Stomach (tissue), 9 donors: Measurements from ENCODE around the gene ADCY5. TPM values are rescaled to one million over a fixed set of nuclear protein-coding genes. Genes with fewer than 3 reads are reported as not detected.

ENCODE experiments used
- DNase-seq, 2 donors: peaks; one replicate each; pipeline versions ENCODE4 v3.0.0 to v3.0.0-alpha.2; 2013 to 2019
- H3K27ac ChIP-seq, 5 donors: fragments of 200-600 bp in 4 of 5; sonication (generic) in 4 of 5; one replicate each; pipeline ENCODE4 v1.5.1; 2013 to 2019; ENCODE audit warnings: mild to moderate bottlenecking in 1 of 5, moderate library complexity in 1 of 5
- H3K27me3 ChIP-seq, 3 donors: fragments of 200-600 bp; sonication (generic); one replicate each; pipeline ENCODE4 v1.5.1; 2017 to 2019; ENCODE audit warnings: mixed run types in 1 of 3
- H3K36me3 ChIP-seq, 4 donors: fragments of 200-600 bp; sonication (generic); 1 replicate in 3 of 4; 2 replicates in 1 of 4; pipeline ENCODE4 v1.5.1; 2016 to 2019
- H3K4me1 ChIP-seq, 4 donors: fragments of 200-600 bp; sonication (generic); one replicate each; pipeline ENCODE4 v1.5.1; 2016 to 2019
- H3K4me3 ChIP-seq, 4 donors: fragments of 200-600 bp; sonication (generic) in 3 of 4; one replicate each; pipeline ENCODE4 v1.5.1; 2016 to 2019; ENCODE audit warnings: mild to moderate bottlenecking in 1 of 4
- H3K9me3 ChIP-seq, 4 donors: fragments of 200-600 bp; sonication (generic); one replicate each; pipeline ENCODE4 v1.5.1; 2016 to 2019
- CTCF ChIP-seq, 7 experiments: fragments of 450-650 bp in 4 of 7; fragments of 200-600 bp in 3 of 7; sonication (generic) in 3 of 7; IDR thresholded peaks; one replicate each; pipeline ENCODE4 v1.5.1; 2016 to 2019; ENCODE audit warnings: antibody characterized with exemption in 7 of 7, control low read depth in 2 of 7, mild to moderate bottlenecking in 1 of 7
- EP300 ChIP-seq: sonication (generic); formaldehyde crosslinking; IDR thresholded peaks from one replicate; pipeline ENCODE4 v1.6.1; 2017; ENCODE audit warnings: antibody characterized with exemption
- POLR2A ChIP-seq, 4 donors: fragments of 450-650 bp; IDR thresholded peaks; one replicate each; pipeline ENCODE4 v1.6.1; 2016; ENCODE audit warnings: antibody characterized with exemption in 4 of 4, control low read depth in 2 of 4, mild to moderate bottlenecking in 1 of 4, moderate library complexity in 1 of 4
- POLR2AphosphoS5 ChIP-seq, 3 donors: sonication (generic); formaldehyde crosslinking; IDR thresholded peaks; one replicate each; pipeline ENCODE4 v1.6.1; 2016; ENCODE audit warnings: antibody characterized with exemption in 3 of 3
- WGBS, 5 donors: extraction: QIAGEN DNeasy Blood & Tissue Kit in 3 of 5; methylation state at CpG; one replicate each; pipeline versions ENCODE4 v1.1.5 to v1.1.7; 2013 to 2018; 5-methylcytosine and 5-hydroxymethylcytosine counted together
- intact Hi-C: fragments of 100-400 bp; cut with DNase I; formaldehyde crosslinking; loops from one replicate; pipeline ENCODE4 v1.15.1; 2023; ENCODE audit warnings: low total_unique reads
- polyA plus RNA-seq, 3 donors: library from polyadenylated mRNA; stranded (reverse); fragments of 200-250 nt; gene quantifications; one replicate each; pipeline ENCODE4 v1.2.3, GENCODE V29; 2013
- total RNA-seq, 5 donors: library from RNA; depleted of rRNA; stranded (reverse); fragments of >200 nt; gene quantifications; one replicate each; pipeline versions ENCODE4 v1.1.0 to v1.2.3, GENCODE V29; 2014 to 2016
- donor health status: healthy with polysubstance abuse.
- donor health status: Bipolar disorder and iron deficiency.
- donor health status: healthy.

The ADCY5 gene
- total and polyA plus RNA-seq, 8 donors = 1.8 to 79.9 (median 16.3) TPM

GRCh38 chr3:123267821-123268220 lies 181.1 kb downstream of the ADCY5 start:
- TF ChIP-seq POLR2AphosphoS5 (IDR thresholded peaks at IDR 0.05) (no peak), POLR2A (IDR thresholded peaks at IDR 0.05) (no peak), EP300 (no peak), CTCF (IDR thresholded peaks at IDR 0.05) (no peak)
- no peak for DNase-seq
- 70 to 81% (median 75%) methylated on average over 2 of the region's 2 CpGs for WGBS, 5 donors
- Histone ChIP-seq H3K4me3 (no peak overlapping the region), H3K27me3 (no peaks in the 10 kb centered on the region), H3K27ac (no peak overlapping the region), H3K4me1 (peaks cover 0 to 13% (median 0%) of the 10 kb centered on the region in 4 donors), H3K9me3 (no peaks in the 10 kb centered on the region), H3K36me3 (peaks cover 0 to 21% (median 14%) of the 10 kb centered on the region in 4 donors)
- intact Hi-C loops = no loop called here

DNA sequence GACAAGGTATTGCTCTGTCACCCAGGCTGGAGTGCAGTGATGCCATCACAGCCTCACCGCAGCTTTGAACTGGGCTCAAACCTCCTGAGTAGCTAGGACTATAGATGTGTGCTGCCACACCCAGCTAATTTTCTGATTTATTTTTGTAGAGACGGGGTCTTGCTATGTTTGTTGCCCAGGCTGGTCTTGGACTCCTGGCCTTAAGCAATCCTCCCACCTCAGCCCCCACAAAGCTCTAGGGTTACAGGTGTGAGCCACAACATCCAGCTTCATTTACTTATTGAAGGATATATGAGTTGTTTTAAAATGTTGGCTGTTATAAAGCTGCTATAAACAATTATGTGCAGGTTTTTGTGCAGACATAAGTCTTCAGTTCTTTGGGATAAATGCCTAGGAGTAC lies 184.9 kb downstream of the ADCY5 start:
- Histone ChIP-seq H3K4me3 (no peak overlapping the region), H3K27me3 (no peaks in the 10 kb centered on the region), H3K27ac (no peak overlapping the region), H3K4me1 (no peaks in the 10 kb centered on the region), H3K9me3 (no peaks in the 10 kb centered on the region), H3K36me3 (peaks cover 0 to 34% (median 19%) of the 10 kb centered on the region in 4 donors)
- DNase-seq = no peak
- TF ChIP-seq POLR2A (IDR thresholded peaks at IDR 0.05) (no peak), EP300 (no peak), CTCF (IDR thresholded peaks at IDR 0.05) (no peak), POLR2AphosphoS5 (IDR thresholded peaks at IDR 0.05) (no peak)
- 93 to 97% (median 96%) methylated on average over 2 of the region's 2 CpGs for WGBS, 5 donors
- intact Hi-C loops = no loop called here

DNA sequence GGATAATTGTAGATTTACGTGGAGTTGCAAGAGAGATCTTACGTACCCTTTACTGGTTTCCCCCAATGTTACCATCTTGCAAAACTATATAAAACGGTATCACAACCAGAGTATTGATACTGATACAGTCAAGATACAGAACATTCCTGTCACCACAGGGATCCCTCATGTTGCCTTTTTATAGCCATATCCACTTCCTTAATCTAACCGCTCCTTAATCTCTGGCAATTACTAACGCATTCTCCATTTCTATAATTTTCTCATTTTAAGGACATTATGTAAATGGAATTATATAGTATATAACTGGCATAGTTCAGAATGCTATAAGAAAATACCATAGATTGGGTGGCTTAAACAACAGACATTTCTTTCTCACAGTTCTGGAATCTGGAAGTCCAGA lies 186.0 kb downstream of the ADCY5 start:
- Histone ChIP-seq H3K4me3 (no peak overlapping the region), H3K4me1 (no peaks in the 10 kb centered on the region), H3K27ac (no peak overlapping the region), H3K9me3 (no peaks in the 10 kb centered on the region), H3K36me3 (peaks cover 0 to 27% (median 18%) of the 10 kb centered on the region in 4 donors), H3K27me3 (no peaks in the 10 kb centered on the region)
- intact Hi-C loops = no loop called here
- no peak for DNase-seq
- 83 to 95% (median 93%) methylated on average over 5 of the region's 5 CpGs for WGBS, 5 donors
- TF ChIP-seq EP300 = no peak

DNA sequence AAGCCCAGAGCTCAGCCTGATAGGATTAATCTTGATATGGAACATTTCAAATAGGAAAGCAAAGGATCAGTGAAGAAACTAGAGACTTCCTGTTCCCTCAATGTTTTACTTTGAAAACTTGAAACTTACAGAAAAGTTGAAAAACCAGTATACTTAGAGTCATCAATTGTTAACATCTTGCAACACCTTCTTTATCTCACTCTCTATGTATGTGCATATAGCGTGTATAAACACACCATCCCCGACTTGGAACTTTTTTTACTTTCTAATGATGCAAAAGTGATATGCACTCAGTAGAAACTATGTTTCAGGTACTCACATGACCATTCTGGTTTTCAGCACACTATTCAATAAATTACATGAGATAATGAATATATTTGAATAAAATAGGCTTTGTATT lies 186.7 kb downstream of the ADCY5 start:
- 51 to 76% (median 60%) methylated on average over 2 of the region's 2 CpGs for WGBS, 5 donors
- DNase-seq = no peak
- Histone ChIP-seq H3K4me3 (no peak overlapping the region), H3K36me3 (peaks cover 0 to 27% (median 20%) of the 10 kb centered on the region in 4 donors), H3K27me3 (no peaks in the 10 kb centered on the region), H3K27ac (no peak overlapping the region), H3K9me3 (no peaks in the 10 kb centered on the region), H3K4me1 (no peaks in the 10 kb centered on the region)
- intact Hi-C loops = no loop called here
- TF ChIP-seq EP300 (no peak), POLR2A (IDR thresholded peaks at IDR 0.05) (no peak), CTCF (IDR thresholded peaks at IDR 0.05) (no peak), POLR2AphosphoS5 (IDR thresholded peaks at IDR 0.05) (no peak)

GRCh38 chr3:123261666-123262065 lies 187.2 kb downstream of the ADCY5 start:
- TF ChIP-seq CTCF (IDR thresholded peaks at IDR 0.05) (no peak), POLR2AphosphoS5 (IDR thresholded peaks at IDR 0.05) (no peak), EP300 (no peak), POLR2A (IDR thresholded peaks at IDR 0.05) (no peak)
- no peaks in the 10 kb centered on the region for H3K27me3 ChIP-seq
- H3K27ac ChIP-seq = no peak overlapping the region
- H3K4me3 ChIP-seq = no peak overlapping the region
- H3K4me1 ChIP-seq = no peaks in the 10 kb centered on the region
- peaks cover 0 to 29% (median 24%) of the 10 kb centered on the region in 4 donors for H3K36me3 ChIP-seq
- 68 to 86% (median 77%) methylated on average over 3 of the region's 3 CpGs for WGBS, 5 donors
- intact Hi-C loops = no loop called here
- no peak for DNase-seq
- H3K9me3 ChIP-seq = no peaks in the 10 kb centered on the region
